K562 (cell line): ENCODE results near the gene TIMP2. TPM values are rescaled to one million over a fixed set of nuclear protein-coding genes. Genes with fewer than 3 reads are reported as not detected.

Experiments
- ATAC-seq: fragments of 200-7000 bp; cut with Tn5 transposase; 3 replicates; pipeline ENCODE4 v1.9.1; 2020; ENCODE audit warnings: moderate library complexity
- BruUV-seq: library from RNA; stranded (reverse); fragments of 400-500 nt; replicated peaks from 2 replicates; lab custom pipeline; 2021; lab: Mats Ljungman, UMichigan
- CTCF ChIA-PET: fragments of 300-600 bp; formaldehyde crosslinking; extraction: SDS; loops from one replicate; lab custom pipeline; 2021; ENCODE audit warnings: low intra/inter-chr PET ratio; lab: Yijun Ruan, JAX
- POLR2A ChIA-PET: fragments of 300-600, 350-650 bp; sonication (Branson Sonifier 250); formaldehyde crosslinking; extraction: SDS; loops from one replicate; lab custom pipeline; 2021; ENCODE audit warnings: antibody characterized with exemption, inconsistent platforms; lab: Yijun Ruan, JAX
- DNase-seq, 4 experiments: peaks; one replicate each; pipeline versions ENCODE4 v3.0.0 to v3.0.0-alpha.2; 2011 to 2018; ENCODE audit warnings: low spot score in 3 of 4, mixed read lengths in 3 of 4; ENCODE audit errors: extremely low read depth in 1 of 4
- FAIRE-seq: peaks from 2 replicates; lab custom pipeline; 2011; peaks lifted over from hg19 to GRCh38; lab: Jason Lieb, UNC
- H2AFZ ChIP-seq: 2 replicates; pipeline ENCODE4 v1.6.0; 2011; ENCODE audit warnings: low read depth, low read length, control low read depth, inconsistent platforms
- H3K27ac ChIP-seq: fragments of 200-600 bp; 3 replicates; pipeline ENCODE4 v1.8.0; 2011; ENCODE audit warnings: low read depth, mild to moderate bottlenecking, control low read depth, inconsistent platforms, low read length, moderate library complexity, mixed read lengths; ENCODE audit errors: extremely low read depth
- H3K27me3 ChIP-seq, 2 experiments: fragments of 300-600 bp in 1 of 2; 2 replicates in 1 of 2; 3 replicates in 1 of 2; pipeline versions ENCODE4 v1.6.0 to v1.8.0; 2011; ENCODE audit warnings: inconsistent platforms in 2 of 2, low read length in 2 of 2, mild to moderate bottlenecking in 1 of 2, mixed read lengths in 1 of 2, moderate library complexity in 1 of 2; ENCODE audit not compliant: control insufficient read depth in 2 of 2, insufficient read depth in 2 of 2
- H3K36me3 ChIP-seq: fragments of 300-600 bp; 3 replicates; pipeline ENCODE4 v1.8.0; 2011; ENCODE audit warnings: mild to moderate bottlenecking, low read length, inconsistent platforms; ENCODE audit not compliant: control insufficient read depth, insufficient read depth
- H3K4me1 ChIP-seq, 2 experiments: fragments of 200-600 bp in 1 of 2; replicated peaks in 1 of 2; 2 replicates in 1 of 2; 3 replicates in 1 of 2; pipeline versions ENCODE4 v1.5.1 to v1.8.0; 2011; ENCODE audit warnings: inconsistent platforms in 2 of 2, low read length in 2 of 2, mild to moderate bottlenecking in 1 of 2, mixed read lengths in 1 of 2, moderate library complexity in 1 of 2; ENCODE audit not compliant: control insufficient read depth in 2 of 2, insufficient read depth in 2 of 2
- H3K4me2 ChIP-seq: 2 replicates; pipeline ENCODE4 v1.6.1; 2011; ENCODE audit warnings: low read length, control low read depth, inconsistent platforms, mixed read lengths; ENCODE audit not compliant: insufficient read depth
- H3K4me3 ChIP-seq: fragments of 200-600 bp; sonication (generic), shearing (Covaris generic); 2 replicates; pipeline ENCODE4 v1.5.1; 2016; ENCODE audit warnings: control low read depth, inconsistent platforms
- H3K79me2 ChIP-seq: fragments of 200-600 bp; 3 replicates; pipeline ENCODE4 v1.8.0; 2011; ENCODE audit warnings: low read length, inconsistent platforms; ENCODE audit not compliant: control insufficient read depth, insufficient read depth
- H3K9ac ChIP-seq, 2 experiments: 2 replicates each; pipeline versions ENCODE4 v1.6.0 to v1.6.1; 2011; ENCODE audit warnings: low read depth in 2 of 2, low read length in 2 of 2, control low read depth in 1 of 2, inconsistent platforms in 1 of 2, mild to moderate bottlenecking in 1 of 2, mixed read lengths in 1 of 2; ENCODE audit not compliant: insufficient read depth in 1 of 2
- H3K9me1 ChIP-seq: one replicate; pipeline ENCODE4 v1.6.0; 2011; ENCODE audit warnings: inconsistent platforms, mild to moderate bottlenecking, low read length, moderate library complexity; ENCODE audit not compliant: control insufficient read depth, insufficient read depth
- H3K9me3 ChIP-seq: replicated peaks from 2 replicates; pipeline ENCODE4 v1.5.1; 2011; ENCODE audit warnings: low read depth, low read length, inconsistent platforms; ENCODE audit not compliant: control insufficient read depth, insufficient read depth
- H4K20me1 ChIP-seq: replicated peaks from 2 replicates; pipeline ENCODE4 v1.6.1; 2011; ENCODE audit warnings: low read length, inconsistent platforms, mixed read lengths; ENCODE audit not compliant: control insufficient read depth, insufficient read depth
- BDP1 ChIP-seq: IDR thresholded peaks from 3 replicates; pipeline ENCODE4 v1.6.1; 2011; ENCODE audit not compliant: insufficient read length, insufficient read depth
- C11orf30 ChIP-seq: fragments of 450-650 bp; IDR thresholded peaks from 2 replicates; pipeline ENCODE4 v1.6.1; 2016; ENCODE audit warnings: low read depth, mild to moderate bottlenecking
- CHCHD3 ChIP-seq: fragments of 250-450 bp; sonication (Bioruptor Pico); IDR thresholded peaks from 2 replicates; pipeline ENCODE4 v2.1.2; 2022; ENCODE audit warnings: mild to moderate bottlenecking
- CREBBP ChIP-seq: IDR thresholded peaks from one replicate; pipeline ENCODE4 v1.6.1; 2012; ENCODE audit warnings: low read depth, mild to moderate bottlenecking, control low read depth, inconsistent platforms, low read length
- FOXP1 ChIP-seq: sonication (generic); formaldehyde crosslinking; IDR thresholded peaks from 2 replicates; pipeline ENCODE4 v1.8.0; 2022; ENCODE audit warnings: mild to moderate bottlenecking, missing genetic modification reagents
- NCOA1 ChIP-seq: fragments of 450-650 bp; IDR thresholded peaks from 2 replicates; pipeline ENCODE4 v1.6.1; 2016; ENCODE audit warnings: low read depth
- RFX5 ChIP-seq: IDR thresholded peaks from 2 replicates; pipeline ENCODE4 v1.6.1; 2011; ENCODE audit warnings: low read depth, mild to moderate bottlenecking, improper control_type of control experiment, low read length
- ZNF174 ChIP-seq: fragments of 250-450 bp; sonication (Bioruptor Pico); IDR thresholded peaks from 2 replicates; pipeline ENCODE4 v1.4.0; 2020; ENCODE audit warnings: mild to moderate bottlenecking
- WGBS: fragments of 100-300 bp; shearing (Covaris generic); methylation state at CpG from one replicate; pipeline ENCODE4 v1.1.6; 2016; ENCODE audit warnings: low coverage, mixed read lengths; ENCODE audit not compliant: insufficient coverage; ENCODE audit errors: missing lambda C conversion rate; 5-methylcytosine and 5-hydroxymethylcytosine counted together
- in situ Hi-C: fragments of 300-500 bp; cut with MboI; formaldehyde crosslinking; loops from 4 replicates; pipeline ENCODE4 v1.15.0; 2018; ENCODE audit warnings: inconsistent platforms, mixed read lengths
- intact Hi-C: fragments of 100-400 bp; cut with micrococcal nuclease; formaldehyde crosslinking; loops from 2 replicates; pipeline ENCODE4 v1.14.2; 2022
- polyA plus RNA-seq, 8 experiments: library from polyadenylated mRNA; depleted of rRNA in 4 of 8; stranded (reverse) in 5 of 8; unstranded in 3 of 8; fragments of >200 nt; fragmentation: Nextera tagmentation in 2 of 8; fragmentation: Illumina TruSeq in 1 of 8; extraction: Ambion mirVana in 2 of 8; extraction: Trizol in 1 of 8; gene quantifications; 2 replicates each; pipeline versions ENCODE4 v1.2.1 to v1.2.3, GENCODE V29; 2011 to 2014; ENCODE audit warnings: inconsistent platforms in 1 of 8, missing spikeins in 1 of 8
- total RNA-seq, 7 experiments: library from RNA; depleted of rRNA in 6 of 7; stranded (reverse); fragments of >200 nt in 6 of 7; fragmentation: Illumina TruSeq in 2 of 7; extraction: Trizol in 2 of 7; gene quantifications; 2 replicates each; pipeline versions ENCODE4 v1.2.1 to v1.2.3, GENCODE V29; 2011 to 2021; ENCODE audit warnings: low replicate concordance in 1 of 7

The TIMP2 gene
- total and polyA plus RNA-seq, 9 of the 15 experiments (the other 6 are each of a cell fraction or from before 2014, with no cell fraction given) = 0.55 TPM; not detected in 8

DNA sequence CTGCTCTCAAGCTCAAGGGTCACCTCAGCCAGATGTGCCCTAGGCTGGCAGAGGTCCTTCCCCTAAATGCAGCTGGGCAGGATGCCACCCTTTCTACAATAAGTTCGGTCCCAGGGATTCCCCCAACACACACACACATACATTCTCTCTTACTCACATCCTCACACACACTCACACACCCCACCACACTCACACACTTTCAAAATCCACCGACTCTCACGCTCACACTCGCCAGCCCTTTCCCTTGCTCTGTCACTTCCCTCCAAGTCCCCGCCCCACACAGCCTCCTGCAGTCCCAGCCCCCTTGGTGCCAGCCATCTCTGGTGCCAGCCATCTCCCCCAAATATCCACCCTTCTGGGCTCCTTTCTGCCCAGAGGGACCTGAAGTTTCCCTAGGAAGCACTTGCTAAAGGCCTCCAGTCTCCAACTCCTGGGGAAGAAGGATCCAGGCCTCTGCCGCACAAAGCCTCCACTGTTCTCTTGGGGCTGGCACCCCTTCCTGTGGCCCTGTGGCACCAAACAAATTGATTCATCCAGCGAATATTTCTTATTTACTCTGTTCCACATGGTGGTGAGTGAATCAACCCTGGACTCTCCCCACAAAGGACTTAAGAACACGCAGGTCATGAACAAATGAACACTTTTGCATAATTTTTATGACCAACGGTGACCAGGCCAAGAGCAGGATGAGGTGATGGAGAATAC, 80.7 kb downstream of the TIMP2 start:
- Histone ChIP-seq H3K9me3 (no peaks in the 10 kb centered on the region), H3K27me3 (no peaks in the 10 kb centered on the region), H3K79me2 (peaks cover 11% of the 10 kb centered on the region), H3K4me3 (no peak overlapping the region), H3K9ac (peak overlapping the region in 1 of 2 experiments; percentile 28; a peak in 1 of 4 replicates), H3K27ac (no peak overlapping the region), H3K4me1 (peaks cover 9 to 22% of the 10 kb centered on the region in 2 experiments; a peak in 4 of 5 replicates), H2AFZ (no peak overlapping the region)
- ATAC-seq = no peak
- WGBS = 41% methylated on average over 9 of the region's 9 CpGs
- no TSS peak for BruUV-seq
- intact Hi-C loops = no loop called here
- FAIRE-seq = no peak
- CTCF ChIA-PET = no interaction called here
- TF ChIP-seq CHCHD3 (CRISPR knock-in tag) (no peak), RFX5 (no peak), BDP1 (no peak), FOXP1 (CRISPR knock-in tag) (no peak), C11orf30 (no peak), ZNF174 (CRISPR knock-in tag) (no peak), NCOA1 (no peak), CREBBP (no peak)
- TF ChIP-seq, all 486 proteins: peak for 0
- Histone ChIP-seq H4K20me1 (peaks cover 3% of the 10 kb centered on the region; the same call in 1 of the 2 replicates), H3K36me3 (no peaks in the 10 kb centered on the region), H3K4me2 (no peak overlapping the region), H3K9me1 (no peaks in the 10 kb centered on the region)
- POLR2A ChIA-PET = interaction anchor here (2.0 kb wide), 1 partner anchor 8 kb away, joined by 9 read pairs; no protein-coding TSS in a partner anchor
- no peak for DNase-seq
- in situ Hi-C loops = no loop called here
